ENCODE measurements around the gene AKAP8L.
A peak's percentile ranks its signal among the peaks of the same experiment; 100 is the strongest.

The AKAP8L gene

GRCh38 chr19:15432629-15433518, 14.1 kb upstream of the AKAP8L start:
- DNase-seq = peak; percentile 81 to 92 (median 86)

GRCh38 chr19:15432018-15432494, 13.3 kb upstream of the AKAP8L start:
- DNase-seq = no peak

- no peak for DNase-seq
Observed at GRCh38 chr19:15431396-15432017, 12.7 kb upstream of the AKAP8L start.

DNA sequence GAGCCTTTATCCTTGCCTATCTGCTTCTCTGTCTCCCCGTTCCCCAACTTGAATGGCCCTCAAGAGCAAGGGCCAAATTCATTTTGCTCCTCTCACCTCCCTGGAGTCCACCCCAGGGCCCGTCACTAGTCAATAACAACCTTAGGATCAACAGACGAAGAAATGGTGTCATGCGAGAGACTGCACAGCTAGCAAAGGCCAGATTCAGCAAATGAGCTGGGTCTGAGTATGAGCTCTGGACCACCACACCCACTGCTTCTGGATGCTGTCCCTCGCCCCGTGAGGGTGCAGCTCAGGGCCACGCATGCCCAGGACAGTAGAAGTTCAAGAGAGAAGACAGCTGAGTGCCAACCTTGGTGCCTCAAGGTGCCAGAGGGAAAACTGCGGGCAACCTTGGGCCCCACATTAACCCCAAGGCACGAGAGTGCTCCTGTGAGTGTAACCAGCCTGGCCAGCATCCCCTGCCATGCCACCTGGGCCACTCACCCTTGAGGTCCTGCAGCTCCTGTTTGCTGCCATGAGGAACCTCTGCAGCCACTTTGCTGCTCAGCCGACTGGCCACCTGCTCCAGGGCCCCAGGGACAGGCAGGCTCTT, 11.8 kb upstream of the AKAP8L start:
- DNase-seq = no peak

DNA sequence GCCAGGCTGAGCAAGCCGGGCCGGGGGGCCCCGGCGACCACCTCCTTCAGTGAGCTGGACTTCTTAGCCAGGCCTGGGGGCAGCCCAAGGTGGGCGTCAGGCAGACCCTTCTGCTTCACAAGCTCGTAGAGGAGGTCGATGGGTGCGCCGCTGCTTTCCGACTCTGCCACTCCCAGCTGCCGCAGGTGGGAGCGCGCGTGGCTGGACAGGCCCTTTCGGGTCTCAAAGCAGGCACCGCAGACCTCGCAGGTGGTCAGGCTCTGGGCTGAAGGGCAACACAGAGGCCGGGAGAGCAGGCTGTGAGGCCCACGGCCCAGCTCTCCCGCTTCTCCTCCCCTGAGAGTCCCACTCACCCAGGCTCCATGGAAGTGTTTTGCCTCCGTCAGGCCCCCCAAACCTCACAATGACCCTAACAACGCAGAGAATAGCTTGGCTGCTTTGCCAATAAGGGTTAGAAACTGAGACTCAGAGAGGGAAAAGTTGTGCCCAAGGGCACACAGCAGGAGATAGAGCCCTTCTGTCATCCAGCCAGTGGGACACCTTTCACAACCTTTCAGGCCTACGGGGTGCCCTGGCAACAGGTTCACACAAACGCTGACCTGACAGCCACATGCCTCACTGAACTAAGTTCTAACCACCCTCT, 11.2 kb upstream of the AKAP8L start:
- no peak for DNase-seq

GRCh38 chr19:15428956-15429824, 10.4 kb upstream of the AKAP8L start:
- no peak for DNase-seq

DNA sequence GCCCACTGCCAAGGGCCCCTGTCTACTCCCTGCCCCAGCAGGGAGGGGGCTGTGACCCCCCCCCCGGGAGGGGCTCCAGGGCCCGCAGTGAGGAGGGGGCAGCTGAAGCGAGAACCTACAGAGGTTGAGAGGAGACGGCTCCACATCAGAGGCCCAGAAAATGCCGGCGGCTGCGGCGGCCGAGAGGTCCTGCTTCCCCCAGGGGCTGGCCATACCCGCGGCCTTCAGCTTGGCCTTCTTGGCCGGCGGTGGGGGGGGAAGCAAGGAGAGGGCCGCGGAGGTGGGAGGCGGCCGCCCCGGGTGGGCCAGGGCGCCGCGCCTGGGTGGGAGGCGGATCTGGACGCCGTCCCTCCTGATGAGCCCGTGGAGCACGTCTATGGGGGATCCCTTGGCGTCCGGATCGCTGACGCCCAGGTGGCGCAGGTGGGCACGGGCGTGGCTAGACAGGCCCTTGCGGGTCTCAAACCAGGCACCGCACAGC, 9.2 kb upstream of the AKAP8L start:
- DNase-seq = no peak

GRCh38 chr19:15427350-15427700, 8.5 kb upstream of the AKAP8L start:
- DNase-seq = no peak

- DNase-seq = no peak
Observed at GRCh38 chr19:15426485-15427349, 7.9 kb upstream of the AKAP8L start.

- no peak for DNase-seq
Observed at GRCh38 chr19:15425321-15425950, 6.6 kb upstream of the AKAP8L start.

GRCh38 chr19:15424692-15425272, 6.0 kb upstream of the AKAP8L start:
- no peak for DNase-seq

- DNase-seq = no peak
Observed at GRCh38 chr19:15424121-15424520, 5.3 kb upstream of the AKAP8L start.

DNA sequence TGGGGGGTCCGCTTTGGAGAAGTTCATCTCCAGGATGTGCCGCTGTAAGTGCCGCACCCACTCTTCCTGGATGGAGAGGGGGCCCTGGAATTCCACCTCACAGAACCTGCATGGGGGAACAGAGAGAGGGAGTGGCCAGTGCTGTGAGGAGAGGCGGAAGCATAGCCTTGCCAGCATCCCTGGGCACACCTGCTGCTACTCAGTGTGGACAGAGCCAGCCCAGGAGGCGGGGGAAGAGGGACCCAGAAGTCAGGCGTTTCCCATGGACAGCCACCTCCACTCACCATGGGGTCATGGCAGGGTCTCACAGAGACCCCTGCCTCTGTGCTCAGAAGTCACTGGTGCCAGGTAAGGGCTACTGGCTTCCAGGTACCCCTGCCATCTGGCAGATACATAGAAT, 4.3 kb upstream of the AKAP8L start:
- DNase-seq = no peak

GRCh38 chr19:15422296-15423075, 3.7 kb upstream of the AKAP8L start:
- no peak for DNase-seq

DNA sequence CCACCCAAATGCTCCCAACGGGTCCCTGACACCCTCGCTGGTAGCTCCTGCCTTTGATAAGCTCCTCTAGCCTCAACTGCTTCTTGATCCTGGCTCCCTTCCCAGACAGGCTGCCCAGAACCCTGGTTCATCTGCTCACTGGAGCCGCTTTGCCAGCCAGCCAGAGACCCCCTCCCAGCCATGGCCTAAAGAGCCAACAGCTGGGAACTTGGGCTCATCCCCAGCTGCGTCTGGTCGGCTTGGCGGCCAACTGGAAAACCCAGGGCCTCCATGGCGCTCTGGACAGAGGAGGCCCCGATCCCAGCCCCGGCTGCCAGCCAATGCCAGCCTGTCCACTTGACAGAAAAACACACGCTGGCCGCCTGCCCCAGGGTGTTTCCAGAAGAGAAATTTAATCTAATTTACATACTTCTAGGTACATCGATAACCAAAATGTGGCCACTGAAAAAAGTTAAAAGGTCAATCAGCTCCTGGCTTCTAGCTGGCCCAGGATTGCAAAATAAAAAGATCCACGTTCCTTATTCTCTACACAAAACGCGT, 3.0 kb upstream of the AKAP8L start:
- no peak for DNase-seq

DNA sequence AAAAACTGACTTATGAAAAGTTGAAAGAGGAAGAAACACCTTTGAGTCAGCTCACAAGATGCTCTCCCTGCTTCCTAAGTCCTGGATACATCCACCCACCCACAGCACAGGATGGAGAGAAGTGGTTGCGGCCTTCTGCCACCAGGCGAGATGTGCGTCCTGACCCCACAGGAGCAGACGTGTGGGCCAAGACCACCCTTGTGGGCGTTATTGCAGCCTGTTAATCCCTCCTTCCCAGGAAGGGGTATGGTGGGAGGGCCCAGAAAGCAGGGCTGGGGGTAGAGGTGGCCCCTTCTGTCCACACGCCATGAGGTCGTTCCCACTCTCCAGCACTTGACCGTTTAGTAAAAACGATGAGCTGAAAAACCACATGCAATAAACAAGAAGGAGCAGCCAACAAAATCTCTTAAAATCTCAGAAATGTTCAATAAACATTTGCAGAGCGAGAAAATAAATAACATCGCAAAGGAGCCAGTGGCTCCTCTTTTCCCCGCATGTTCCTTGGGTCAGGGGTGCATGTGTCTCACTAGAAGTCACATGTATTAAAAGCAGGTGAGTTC, 2.4 kb upstream of the AKAP8L start:
- DNase-seq = no peak

- DNase-seq = no peak
Observed at GRCh38 chr19:15419413-15420025, 731 bp upstream of the AKAP8L start.

- no peak for DNase-seq
Observed at GRCh38 chr19:15418231-15418578, 583 bp downstream of the AKAP8L start.

GRCh38 chr19:15417699-15418098, 1.1 kb downstream of the AKAP8L start:
- no peak for DNase-seq
